Subcutaneous adipose tissue (tissue), 4 donors: Measurements from ENCODE around the gene RHBDF1. TPM values are rescaled to one million over a fixed set of nuclear protein-coding genes. Genes with fewer than 3 reads are reported as not detected.

Source experiments
- total RNA-seq, 4 donors: library from RNA; depleted of rRNA; stranded (reverse); fragments of >200 nt; gene quantifications; one replicate each; pipeline ENCODE4 v1.1.0, GENCODE V29; 2016
- TF ChIP-seq, protein P1 (sequence below): fragments of 450-650 bp; IDR thresholded peaks from one replicate; pipeline ENCODE4 v1.5.1; 2016; ENCODE audit warnings: low read depth, mild to moderate bottlenecking, control low read depth, antibody characterized with exemption, moderate library complexity

The RHBDF1 gene
- total RNA-seq, 4 donors from 2014 or later, result 17.2 to 72.7 (median 27.9) TPM

- TF ChIP-seq, protein P1, sequence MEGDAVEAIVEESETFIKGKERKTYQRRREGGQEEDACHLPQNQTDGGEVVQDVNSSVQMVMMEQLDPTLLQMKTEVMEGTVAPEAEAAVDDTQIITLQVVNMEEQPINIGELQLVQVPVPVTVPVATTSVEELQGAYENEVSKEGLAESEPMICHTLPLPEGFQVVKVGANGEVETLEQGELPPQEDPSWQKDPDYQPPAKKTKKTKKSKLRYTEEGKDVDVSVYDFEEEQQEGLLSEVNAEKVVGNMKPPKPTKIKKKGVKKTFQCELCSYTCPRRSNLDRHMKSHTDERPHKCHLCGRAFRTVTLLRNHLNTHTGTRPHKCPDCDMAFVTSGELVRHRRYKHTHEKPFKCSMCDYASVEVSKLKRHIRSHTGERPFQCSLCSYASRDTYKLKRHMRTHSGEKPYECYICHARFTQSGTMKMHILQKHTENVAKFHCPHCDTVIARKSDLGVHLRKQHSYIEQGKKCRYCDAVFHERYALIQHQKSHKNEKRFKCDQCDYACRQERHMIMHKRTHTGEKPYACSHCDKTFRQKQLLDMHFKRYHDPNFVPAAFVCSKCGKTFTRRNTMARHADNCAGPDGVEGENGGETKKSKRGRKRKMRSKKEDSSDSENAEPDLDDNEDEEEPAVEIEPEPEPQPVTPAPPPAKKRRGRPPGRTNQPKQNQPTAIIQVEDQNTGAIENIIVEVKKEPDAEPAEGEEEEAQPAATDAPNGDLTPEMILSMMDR, result no peak
Measured at GRCh38 chr16:91484-91883, 19.1 kb upstream of the RHBDF1 start.

GRCh38 chr16:89391-90302, 17.2 kb upstream of the RHBDF1 start:
- TF ChIP-seq, protein P1, result no peak

DNA sequence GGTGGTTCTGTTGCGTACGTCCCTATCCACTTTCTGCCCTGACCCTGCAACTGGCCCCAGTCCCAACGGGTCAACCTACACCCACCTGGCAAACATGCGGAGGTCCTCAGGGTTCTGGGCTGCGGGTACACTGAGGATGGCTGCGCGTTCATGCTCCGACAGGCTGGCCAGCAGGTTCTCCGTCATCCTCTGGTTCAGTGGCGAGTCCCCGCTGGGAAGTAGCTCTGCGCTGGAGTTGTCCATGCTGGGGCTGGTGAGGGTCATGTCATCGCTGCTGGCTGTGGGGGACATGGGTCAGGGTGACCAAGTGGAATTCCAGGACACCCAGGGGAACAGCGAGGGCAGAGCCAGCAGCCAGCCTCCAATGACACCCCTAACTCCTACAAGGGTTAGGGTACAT, 16.2 kb upstream of the RHBDF1 start:
- TF ChIP-seq, protein P1, result no peak

GRCh38 chr16:86483-86952, 14.1 kb upstream of the RHBDF1 start:
- TF ChIP-seq, protein P1, result no peak

- TF ChIP-seq, protein P1, result no peak
Measured at GRCh38 chr16:85865-86264, 13.4 kb upstream of the RHBDF1 start.

- TF ChIP-seq, protein P1, result no peak
Measured at GRCh38 chr16:85407-85782, 13.0 kb upstream of the RHBDF1 start.

DNA sequence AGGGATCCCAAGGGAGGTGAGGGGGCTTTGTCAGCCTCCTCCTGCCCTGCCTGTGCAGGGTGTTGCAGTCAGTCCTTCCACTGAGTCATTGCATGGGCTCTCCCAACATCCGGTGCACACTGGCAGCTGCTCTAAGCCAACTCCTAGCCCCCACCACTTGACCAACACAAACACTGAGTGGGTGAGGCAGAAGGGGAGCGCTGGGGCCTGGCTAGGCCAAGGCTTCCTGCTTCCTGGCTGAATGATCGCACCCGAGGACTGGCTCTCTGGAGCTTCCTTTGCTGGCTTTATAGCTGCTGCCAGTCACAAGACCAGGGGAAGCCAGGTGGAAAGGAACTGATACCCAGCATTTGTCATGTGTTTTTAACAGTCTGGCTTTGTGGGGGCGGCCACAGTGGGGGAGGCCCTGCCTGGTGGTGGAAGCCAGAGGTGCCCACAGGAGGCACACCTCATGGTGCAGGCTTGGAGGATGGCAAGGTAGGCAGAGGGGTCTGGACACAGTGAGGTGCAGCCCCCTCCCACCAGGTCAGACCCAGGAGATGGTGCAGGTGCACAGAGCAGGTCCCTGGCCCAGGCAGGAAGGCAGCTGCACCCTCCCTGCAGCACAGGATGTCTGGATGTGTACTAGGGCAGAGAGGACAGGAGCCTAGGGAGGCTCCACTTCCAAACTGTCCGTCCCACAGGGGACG, 12.4 kb upstream of the RHBDF1 start:
- TF ChIP-seq, protein P1, result no peak
